DLD1 (cell line): ENCODE measurements around the gene NOB1.

Source experiments
- in situ Hi-C: cut with HindIII; loops from 2 replicates; pipeline ENCODE4 v1.10.0; 2017; ENCODE audit warnings: low sequenced_read_pairs

The NOB1 gene

DNA sequence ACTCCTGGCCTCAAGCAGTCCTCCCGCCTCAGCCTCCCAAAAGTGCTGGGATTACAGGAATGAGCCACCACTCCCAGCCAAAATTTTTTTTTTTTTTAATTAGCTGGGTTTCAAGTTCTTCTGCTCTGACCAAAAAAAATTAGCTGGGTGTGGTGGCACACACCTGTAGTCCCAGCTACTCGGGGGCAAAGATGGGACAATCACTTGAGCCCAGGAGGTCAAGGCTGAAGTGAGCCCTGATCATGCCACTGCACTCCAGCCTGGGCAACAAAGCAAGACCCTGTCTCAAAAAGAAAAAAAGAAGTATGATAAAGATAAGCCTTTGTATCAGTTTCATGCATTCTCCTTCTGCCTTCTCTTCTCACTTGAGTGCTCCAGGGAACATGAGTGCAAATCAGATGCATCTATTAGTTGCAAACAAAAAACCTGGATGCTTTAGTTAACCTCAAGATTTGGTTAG lies 30.3 kb downstream of the NOB1 start:
- in situ Hi-C loops = no loop called here

DNA sequence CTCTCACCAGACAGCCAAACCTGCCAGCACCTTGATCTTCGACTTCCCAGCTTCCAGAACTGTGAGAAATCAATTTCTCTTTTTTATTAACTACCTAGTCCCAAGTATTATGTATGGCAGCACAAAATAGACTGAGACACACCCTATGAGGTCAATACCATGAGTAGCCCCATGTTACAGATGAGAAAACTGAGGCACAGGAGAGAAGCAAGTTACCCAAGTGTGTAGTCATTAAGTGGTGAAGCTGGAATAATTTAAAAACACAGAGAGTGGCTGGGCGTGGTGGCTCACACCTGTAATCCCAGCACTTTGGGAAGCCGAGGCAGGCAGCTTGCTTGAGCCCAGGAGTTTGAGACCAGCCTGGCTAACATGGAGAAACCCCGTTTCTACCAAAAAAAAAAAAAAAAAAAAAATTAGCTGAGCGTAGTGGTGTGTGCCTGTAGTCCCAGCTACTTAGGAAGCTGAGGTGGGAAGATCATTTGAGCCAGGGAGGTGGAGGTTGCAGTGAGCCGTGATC lies 33.2 kb downstream of the NOB1 start:
- in situ Hi-C loops = no loop called here

DNA sequence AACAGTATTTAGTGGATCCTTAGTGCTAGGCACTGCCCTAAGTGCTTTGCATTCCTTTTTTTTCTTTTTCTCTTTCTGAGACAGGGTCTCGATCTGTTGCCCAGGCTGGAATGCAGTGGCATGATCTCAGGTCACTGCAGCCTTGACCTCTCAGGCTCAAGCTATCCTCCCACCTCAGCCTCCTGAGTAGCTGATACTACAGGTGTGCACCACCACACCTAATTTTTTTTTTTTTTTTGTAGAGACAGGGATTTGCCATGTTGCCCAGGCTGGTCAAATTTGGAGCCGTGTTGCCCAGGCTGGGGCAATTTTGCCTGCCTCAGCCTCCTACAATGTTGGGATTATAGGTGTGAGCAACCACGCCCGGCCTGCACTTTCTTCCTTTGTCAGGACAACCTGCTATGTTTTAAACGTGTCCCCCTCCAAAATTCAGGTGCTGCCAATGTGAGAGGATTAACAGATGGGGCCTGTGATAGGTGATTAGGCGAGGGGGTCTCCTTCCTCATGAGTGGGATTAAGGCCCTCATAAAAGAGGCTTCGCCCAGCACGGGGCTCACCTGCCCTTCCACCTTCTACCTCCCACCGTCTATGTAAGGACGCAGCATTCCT lies 33.8 kb downstream of the NOB1 start:
- in situ Hi-C loops = no loop called here

DNA sequence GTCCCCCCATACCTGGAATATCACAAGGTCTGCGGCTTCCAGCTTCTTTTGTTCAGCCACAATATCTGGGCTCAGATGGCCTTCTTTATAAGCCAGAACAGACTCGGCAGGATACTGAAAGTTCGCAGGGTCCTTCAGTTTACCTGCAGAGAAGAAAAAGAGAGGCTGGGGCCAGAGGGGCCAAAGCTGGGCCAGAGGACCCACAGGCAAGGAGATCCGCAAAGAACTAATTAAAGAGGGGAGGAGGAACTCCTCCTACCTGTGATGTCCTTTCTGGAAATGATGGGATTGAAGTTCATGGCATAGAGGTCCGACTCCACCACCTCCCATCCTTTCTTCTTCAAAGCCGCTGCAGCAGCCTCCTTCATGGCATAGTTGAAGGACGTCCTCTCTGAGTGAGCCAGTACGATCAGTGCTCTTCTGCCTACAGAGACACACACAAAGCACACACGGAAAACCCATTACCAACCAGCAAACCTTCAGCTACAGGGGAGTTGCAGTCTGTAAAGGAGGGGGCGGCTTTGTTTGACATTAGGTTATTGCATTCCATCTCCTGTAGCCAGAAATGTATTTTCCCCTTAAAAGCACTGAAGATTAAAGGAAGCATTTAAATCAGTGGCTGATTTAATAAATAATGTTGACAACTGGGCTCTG lies 36.5 kb downstream of the NOB1 start:
- in situ Hi-C loops = no loop called here

DNA sequence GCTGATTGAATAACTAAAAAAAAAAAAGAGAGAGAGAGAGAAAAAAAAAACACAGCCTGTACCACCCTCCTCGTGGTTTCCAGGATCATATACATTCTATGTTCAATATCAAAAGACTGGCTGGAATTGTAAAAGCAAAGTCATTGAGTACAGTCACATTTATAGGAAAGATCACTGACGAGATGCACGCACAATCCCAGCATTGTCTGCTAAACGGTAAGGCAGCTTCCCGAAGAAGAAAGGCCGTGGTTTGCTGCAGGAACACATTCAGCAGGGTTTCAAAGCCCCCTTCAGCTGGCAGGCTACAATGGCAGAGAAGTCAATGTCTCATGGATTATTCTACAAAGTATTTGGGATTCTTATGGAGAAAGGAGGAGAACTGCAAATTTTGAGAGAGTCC lies 37.7 kb downstream of the NOB1 start:
- in situ Hi-C loops = no loop called here

DNA sequence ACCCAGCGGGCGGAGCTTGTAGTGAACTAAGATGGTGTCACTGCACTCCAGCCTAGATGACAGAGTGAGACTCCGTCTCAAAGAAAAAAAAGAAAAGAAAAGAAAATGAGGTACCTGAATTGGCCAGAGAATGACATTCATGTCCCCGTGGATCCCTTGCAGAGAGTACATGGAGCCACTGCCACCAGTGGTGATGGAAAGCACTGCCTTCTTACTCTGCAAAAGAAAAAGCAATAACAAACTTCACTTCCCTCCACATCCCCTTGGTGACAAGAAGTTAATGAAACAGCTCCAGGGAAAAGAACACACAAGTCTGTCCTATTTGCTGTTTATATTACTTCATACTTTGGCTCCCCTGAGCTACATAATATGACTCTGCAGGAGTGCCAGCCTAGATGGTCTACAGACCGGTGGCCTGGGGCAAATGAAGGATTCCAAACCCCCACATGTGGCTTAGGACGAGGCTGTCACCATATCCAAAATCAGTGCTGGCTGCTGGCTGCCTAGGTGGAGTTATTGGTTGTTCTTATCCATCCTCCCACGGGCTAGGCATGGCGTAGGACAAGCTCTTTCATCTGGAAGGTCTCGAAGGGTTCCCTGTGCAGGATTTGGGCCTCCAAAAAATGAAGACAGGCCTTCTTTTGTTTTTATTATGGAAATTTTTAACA lies 41.7 kb downstream of the NOB1 start:
- in situ Hi-C loops = no loop called here

DNA sequence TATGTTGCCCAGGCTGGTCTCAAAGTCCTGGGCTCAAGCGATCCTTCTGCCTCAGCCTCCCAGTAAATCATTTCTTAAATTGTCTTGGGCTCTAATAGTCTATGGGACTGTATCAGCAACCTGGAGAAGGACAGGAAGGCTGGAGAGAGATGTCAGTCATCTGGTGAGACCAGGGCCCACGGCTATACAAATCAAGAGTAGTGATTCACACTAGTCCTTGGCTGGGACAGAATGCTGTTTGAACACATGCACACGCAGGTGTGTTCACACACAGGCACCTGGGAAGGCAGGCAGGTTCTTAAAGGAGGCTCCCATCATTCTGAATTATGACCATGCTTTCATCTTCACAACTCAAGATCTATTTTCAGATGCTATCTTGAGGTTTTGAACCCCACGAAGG lies 42.4 kb downstream of the NOB1 start:
- in situ Hi-C loops = no loop called here

DNA sequence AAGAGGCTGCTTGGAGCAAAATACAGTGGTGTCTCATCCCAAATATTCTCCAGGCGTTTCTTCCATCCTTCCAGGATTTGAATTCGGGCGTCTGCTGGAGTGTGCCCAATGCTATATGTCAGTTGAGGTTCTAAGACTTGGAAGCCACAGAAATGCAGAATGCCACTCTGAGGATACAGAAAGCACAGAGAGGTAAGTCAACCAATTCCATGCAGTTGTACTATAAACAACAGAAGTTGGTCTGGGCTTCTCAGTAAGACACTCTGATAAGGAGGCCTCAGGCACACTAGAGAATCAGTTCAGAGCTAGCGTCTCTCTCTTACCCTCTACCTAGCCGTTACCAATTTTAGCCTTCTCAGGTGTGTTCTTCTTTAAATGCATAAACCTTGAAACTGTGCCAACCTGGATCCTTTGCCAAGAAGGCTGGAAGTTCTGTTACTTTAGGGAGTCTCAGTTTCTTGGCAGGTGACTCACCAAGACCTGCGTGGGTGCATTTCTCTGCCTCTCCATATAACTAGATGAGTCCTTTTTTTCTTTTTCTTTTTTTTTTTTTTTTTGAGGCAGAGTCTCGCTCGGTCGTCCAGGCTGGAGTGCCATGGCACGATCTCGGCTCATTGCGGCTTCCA lies 43.5 kb downstream of the NOB1 start:
- in situ Hi-C loops = no loop called here

DNA sequence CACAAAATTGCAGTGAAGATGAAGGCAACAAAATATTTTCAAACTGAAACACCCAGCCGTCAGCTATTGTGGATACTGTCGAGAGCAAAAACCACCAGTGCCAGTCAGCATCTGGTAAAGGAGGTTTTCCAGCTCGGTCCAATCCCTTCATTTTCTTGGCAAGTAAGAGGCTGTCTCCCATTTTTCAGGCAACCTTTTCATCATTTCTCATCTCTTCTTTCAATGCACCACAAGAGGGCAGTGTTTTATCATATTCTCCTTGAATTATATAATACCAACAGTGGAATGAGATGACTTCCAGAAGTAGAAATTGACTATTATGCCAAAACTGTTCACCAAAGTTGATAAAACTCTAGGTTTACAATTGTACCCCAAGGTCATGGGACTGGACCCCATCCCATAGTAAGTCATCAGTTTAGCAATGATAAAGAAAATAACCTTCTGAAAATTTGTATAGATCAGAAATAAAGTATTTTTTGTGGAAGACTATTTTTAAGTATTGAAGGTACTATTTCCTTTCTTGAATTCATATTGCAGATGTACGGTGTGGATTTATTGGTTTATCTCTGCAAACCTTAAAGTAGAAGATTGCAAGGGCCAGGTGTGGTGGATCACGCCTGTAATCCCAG lies 45.2 kb downstream of the NOB1 start:
- in situ Hi-C loops = no loop called here

DNA sequence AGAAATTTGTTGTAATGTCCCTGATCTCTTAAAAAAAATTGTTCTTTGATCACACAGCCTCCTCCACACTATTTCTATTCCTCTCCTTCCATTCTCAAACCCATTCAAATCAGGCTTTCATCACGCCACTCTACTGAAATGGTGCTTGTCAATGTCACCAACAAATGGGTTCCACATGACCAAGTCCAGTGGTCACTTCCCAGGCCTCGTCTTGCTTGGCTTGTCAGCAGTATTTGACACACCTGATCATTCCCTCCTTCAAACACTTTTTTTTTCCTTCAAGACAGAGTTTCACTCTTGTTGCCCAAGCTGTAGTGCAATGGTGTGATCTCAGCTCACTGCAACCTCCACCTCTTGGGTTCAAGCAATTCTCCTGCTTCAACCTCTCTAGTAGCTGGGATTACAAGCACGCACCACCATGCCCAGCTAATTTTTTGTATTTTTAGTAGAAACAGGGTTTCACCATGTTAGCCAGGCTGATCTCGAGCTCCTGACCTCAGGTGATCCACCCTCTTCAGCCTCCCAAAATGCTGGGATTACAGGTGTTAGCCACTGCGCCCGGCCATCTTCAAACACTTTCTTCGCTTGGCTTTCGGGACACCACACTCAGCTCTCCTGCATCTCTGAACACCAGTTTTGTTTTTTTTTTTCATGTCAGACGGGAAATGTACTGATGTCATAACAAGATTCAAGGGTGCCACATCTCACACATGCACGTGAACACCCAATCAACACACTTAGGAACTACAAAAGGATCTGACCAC lies 46.6 kb downstream of the NOB1 start:
- in situ Hi-C loops = no loop called here

DNA sequence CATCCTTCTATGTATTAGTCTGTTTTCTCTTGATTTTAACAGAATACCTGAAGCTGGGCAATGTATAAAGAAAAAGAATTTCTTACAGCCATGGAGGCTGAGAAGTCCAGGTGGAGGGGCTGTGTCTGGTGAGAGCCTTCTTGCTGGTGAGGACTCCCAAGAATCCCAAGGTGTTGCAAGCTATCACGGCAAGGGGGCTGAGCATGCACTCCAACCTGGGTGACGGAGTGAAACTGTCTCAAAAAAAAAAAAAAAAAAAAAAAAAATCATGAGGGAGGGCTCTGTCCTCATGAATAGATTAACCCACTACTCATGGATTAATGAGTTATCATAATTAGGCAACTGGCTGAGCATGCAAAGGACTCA lies 47.8 kb downstream of the NOB1 start:
- in situ Hi-C loops = no loop called here

DNA sequence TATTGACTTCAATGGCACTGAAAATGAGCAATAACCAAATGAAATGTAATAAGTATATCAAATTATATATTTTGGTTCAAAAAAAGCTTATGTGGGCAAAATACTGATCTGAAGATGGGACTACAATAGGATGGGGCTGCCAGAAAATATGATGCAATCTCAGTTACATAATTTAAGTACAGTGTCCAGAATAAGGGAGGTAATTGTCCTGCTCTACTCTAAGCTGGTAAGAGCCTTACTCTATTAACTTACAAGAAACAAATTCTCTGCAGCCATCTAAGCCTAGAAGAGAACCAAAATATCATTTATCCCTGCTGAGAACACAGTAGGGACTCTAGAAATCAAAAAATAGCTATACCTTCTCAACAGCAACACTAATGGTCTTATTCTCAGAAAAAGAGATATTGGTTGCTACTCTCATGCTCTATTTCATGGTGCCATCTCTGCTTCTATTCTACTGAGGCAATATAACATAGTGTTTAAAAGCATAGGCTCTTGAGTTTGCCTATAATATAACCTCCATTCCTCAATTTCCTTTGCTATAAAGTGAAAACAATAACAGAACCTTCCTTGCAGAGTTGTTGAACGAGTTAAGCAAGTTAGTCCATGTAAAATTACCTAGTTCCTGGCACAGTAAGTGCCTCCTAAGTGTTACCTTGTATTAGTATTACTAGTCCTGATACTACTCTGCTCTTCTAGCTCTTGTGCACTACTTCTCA lies 48.3 kb downstream of the NOB1 start:
- in situ Hi-C loops = no loop called here

DNA sequence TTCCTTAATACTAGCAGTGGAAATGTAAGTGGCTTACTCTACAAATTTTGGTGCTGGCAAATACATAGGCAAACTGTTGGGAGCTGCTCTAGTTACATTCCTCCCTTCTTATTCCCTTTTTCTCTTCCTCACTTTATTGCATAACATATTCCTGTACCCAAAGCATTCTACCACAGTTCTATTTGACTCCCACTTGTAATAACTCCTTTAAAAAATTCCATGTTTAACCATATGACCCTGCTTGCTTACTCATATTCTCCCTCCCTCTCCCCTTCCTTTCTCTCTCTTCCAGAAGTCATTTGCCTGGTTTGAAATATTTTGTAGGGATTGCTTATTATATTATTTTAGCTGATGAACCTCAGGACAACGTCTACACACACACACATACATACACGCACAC lies 51.1 kb downstream of the NOB1 start:
- in situ Hi-C loops = no loop called here

DNA sequence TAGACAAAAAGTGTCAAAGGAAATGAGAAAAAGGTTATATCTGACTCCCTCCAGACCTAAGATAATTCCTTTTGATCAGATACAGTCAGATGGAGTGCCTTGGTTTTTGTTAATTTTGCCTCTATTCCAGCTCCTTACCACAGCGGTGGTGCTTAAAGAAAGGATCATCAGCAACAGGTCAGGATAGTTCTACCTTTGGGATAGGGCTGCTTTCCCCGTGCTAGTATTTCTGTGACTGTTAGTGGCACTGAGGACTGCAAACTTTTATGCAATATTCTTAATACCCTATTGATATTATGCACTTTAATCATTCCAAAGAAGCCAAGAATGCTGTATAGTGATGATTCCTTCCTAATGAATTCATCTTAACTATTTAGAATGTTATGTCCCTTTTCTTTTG lies 52.9 kb downstream of the NOB1 start:
- in situ Hi-C loops = no loop called here

DNA sequence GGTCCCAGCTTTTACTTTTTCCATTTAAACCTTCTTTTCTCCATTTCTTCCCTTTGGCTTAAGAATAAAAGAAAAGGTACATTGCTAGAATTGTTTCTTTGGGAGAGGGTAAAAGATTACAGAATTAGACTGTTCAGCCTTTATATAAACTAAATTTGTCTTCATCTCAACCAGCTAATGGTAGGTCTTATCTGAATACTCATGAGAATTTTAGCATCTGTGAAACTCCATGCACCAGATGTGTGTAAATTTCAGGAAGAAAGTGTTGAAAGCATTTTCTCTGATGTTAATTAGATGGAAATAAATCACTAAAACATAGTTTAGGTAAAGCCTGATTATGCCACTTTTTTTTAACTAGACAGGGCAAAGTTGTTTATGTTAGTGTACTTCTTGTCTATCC lies 53.3 kb downstream of the NOB1 start:
- in situ Hi-C loops = no loop called here

DNA sequence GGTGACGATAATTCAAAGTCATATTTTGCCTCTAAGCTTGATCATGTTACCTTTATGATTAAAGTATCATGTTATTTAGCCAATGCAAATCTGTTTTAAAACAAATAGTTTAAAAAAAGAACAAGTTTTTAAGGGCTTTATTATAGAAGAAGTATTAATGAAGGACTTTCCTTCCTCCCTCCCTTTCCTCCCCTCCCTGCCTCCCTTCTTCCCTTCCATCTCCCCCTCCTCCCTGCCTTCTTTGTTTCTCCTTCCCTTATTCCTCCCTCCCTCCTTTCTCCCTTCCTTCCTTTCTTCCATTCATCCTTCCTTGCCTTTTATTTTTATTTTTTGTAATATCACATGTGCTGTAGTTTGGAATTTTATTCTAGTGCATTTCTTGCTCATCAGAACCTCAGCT lies 54.8 kb downstream of the NOB1 start:
- in situ Hi-C loops = no loop called here

DNA sequence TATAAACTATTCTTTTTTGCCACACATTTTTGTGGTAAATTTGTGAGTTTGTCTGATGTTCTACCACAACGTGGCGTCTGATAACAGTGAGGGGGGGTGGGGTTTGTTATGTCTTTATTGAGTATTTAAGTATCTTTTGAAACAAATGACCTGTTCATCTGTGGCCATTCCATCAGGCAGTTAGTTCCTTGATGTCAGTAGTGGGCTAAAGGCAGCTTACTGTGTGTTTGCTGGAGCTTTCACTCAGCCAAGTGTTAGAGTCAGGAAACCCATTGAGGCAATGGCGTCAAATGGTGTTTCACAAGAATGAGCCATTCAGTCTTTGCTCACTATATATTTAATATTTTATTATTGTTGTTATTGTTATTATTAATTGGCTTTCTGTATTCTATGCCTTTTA lies 56.3 kb downstream of the NOB1 start:
- in situ Hi-C loops = no loop called here

DNA sequence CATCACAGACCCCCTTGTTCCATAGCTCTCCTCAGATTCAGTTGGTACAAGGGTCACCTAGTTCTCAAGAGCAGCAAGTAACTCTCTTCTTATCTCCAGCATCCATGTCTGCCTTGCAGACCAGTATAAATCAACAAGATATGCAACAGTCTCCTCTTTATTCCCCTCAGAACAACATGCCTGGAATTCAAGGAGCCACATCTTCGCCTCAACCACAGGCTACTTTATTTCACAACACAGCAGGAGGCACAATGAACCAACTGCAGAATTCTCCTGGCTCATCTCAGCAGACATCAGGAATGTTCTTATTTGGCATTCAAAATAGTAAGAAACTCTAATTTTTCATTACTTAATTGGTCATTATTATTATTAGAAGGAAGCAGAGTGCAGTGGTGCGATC lies 60.8 kb downstream of the NOB1 start:
- in situ Hi-C loops = no loop called here

DNA sequence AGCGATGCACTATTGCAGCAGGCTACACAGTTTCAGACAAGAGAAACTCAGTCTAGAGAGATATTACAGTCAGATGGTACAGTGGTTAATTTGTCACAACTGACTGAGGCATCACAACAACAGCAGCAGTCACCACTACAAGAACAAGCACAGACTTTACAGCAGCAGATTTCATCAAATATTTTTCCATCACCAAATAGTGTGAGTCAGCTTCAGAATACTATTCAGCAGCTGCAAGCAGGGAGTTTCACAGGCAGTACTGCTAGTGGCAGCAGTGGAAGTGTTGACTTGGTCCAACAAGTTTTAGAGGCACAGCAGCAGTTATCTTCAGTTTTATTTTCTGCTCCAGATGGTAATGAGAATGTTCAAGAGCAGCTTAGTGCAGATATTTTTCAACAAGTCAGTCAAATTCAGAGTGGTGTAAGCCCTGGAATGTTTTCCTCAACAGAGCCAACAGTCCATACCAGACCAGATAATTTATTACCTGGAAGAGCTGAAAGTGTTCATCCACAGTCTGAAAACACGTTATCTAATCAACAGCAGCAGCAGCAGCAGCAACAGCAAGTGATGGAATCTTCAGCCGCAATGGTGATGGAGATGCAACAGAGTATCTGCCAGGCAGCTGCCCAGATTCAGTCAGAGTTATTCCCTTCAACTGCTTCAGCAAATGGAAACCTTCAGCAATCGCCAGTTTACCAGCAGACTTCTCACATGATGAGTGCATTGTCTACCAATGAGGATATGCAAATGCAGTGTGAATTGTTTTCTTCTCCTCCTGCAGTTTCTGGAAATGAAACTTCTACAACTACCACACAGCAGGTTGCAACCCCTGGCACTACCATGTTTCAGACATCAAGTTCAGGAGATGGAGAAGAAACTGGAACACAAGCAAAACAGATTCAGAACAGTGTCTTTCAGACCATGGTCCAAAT lies 62.5 kb downstream of the NOB1 start:
- in situ Hi-C loops = no loop called here
